Measurements from ENCODE around the gene NKD1. TPM values are rescaled to one million over a fixed set of nuclear protein-coding genes. Genes with fewer than 3 reads are reported as not detected.

The NKD1 gene
- polyA plus RNA-seq, 3 donors: 0.01 TPM; not detected in 2

- Histone ChIP-seq H3K27me3 (ENCODE audit: control insufficient read depth in 2 of 2, insufficient read depth in 2 of 2, low read length in 2 of 2) (no peaks in the 10 kb centered on the region), H3K9ac (ENCODE audit: insufficient read depth, low read length, poor library complexity, severe bottlenecking) (no peak overlapping the region), H3K27ac (ENCODE audit: low read depth in 1 of 2, low read length in 2 of 2) (no peak overlapping the region), H3K36me3 (replicated peaks in 1 of 2; ENCODE audit: control insufficient read depth in 1 of 2, insufficient read depth in 2 of 2, low read length in 2 of 2) (no peaks in the 10 kb centered on the region), H2AFZ (ENCODE audit: insufficient read depth, low read depth, low read length, poor library complexity, severe bottlenecking) (no peak overlapping the region), H4K20me1 (ENCODE audit: insufficient read depth, low read length) (no peaks in the 10 kb centered on the region), H3K9me3 (replicated peaks in 1 of 2; ENCODE audit: control insufficient read depth in 1 of 2, insufficient read depth in 1 of 2, low read length in 2 of 2) (no peaks in the 10 kb centered on the region), H3K4me3 (replicated peaks in 1 of 3; ENCODE audit: low read depth in 2 of 3, low read length in 3 of 3) (no peak overlapping the region), H3K4me2 (replicated peaks; ENCODE audit: extremely low read depth, low read length, poor library complexity, severe bottlenecking) (no peak overlapping the region), H3K79me2 (ENCODE audit: insufficient read depth, low read length) (no peaks in the 10 kb centered on the region), H3K4me1 (ENCODE audit: control insufficient read depth in 1 of 2, insufficient read depth in 2 of 2, low read length in 2 of 2) (no peaks in the 10 kb centered on the region)
- whole genome bisulfite sequencing (ENCODE audit: insufficient coverage): 95% methylated on average over 4 of the region's 5 CpGs
- H3K4me1 Mint-ChIP-seq: peaks cover 2% of the 10 kb centered on the region
- DNase-seq: no peak
- no peak overlapping the region for H3K27ac Mint-ChIP-seq
- no peak for TF ChIP-seq CTCF (IDR thresholded peaks at IDR 0.05)
- no peak overlapping the region for H3K4me3 Mint-ChIP-seq
- intact Hi-C loops (cut with micrococcal nuclease): no loop called here
- peaks cover 0 to 2% (median 0%) of the 10 kb centered on the region in 7 donors for H3K9me3 Mint-ChIP-seq
- no peaks in the 10 kb centered on the region for H3K36me3 Mint-ChIP-seq
- peaks cover 3% of the 10 kb centered on the region in 3 donors for H3K27me3 Mint-ChIP-seq (ENCODE audit: low read depth in 3 of 3)
Measured at GRCh38 chr16:50573279-50573678, 25.1 kb downstream of the NKD1 start.

GRCh38 chr16:50573947-50574744, 25.9 kb downstream of the NKD1 start:
- Mint-ChIP-seq H3K27ac (no peak overlapping the region), H3K27me3 (ENCODE audit: low read depth in 3 of 3) (peaks cover 3% of the 10 kb centered on the region in 3 donors), H3K9me3 (peaks cover 0 to 2% (median under 1%) of the 10 kb centered on the region in 7 donors), H3K4me1 (peaks cover 2% of the 10 kb centered on the region), H3K4me3 (no peak overlapping the region), H3K36me3 (no peaks in the 10 kb centered on the region)
- no peak for TF ChIP-seq CTCF (IDR thresholded peaks at IDR 0.05)
- H3K79me2 ChIP-seq (ENCODE audit: insufficient read depth, low read length): no peaks in the 10 kb centered on the region
- no peaks in the 10 kb centered on the region for H3K4me1 ChIP-seq (ENCODE audit: control insufficient read depth in 1 of 2, insufficient read depth in 2 of 2, low read length in 2 of 2)
- no peaks in the 10 kb centered on the region for H3K9me3 ChIP-seq (replicated peaks in 1 of 2; ENCODE audit: control insufficient read depth in 1 of 2, insufficient read depth in 1 of 2, low read length in 2 of 2)
- no peaks in the 10 kb centered on the region for H4K20me1 ChIP-seq (ENCODE audit: insufficient read depth, low read length)
- no peak overlapping the region for H3K27ac ChIP-seq (ENCODE audit: low read depth in 1 of 2, low read length in 2 of 2)
- no peak overlapping the region for H2AFZ ChIP-seq (ENCODE audit: insufficient read depth, low read depth, low read length, poor library complexity, severe bottlenecking)
- intact Hi-C loops (cut with micrococcal nuclease): no loop called here
- no peak overlapping the region for H3K4me3 ChIP-seq (replicated peaks in 1 of 3; ENCODE audit: low read depth in 2 of 3, low read length in 3 of 3)
- no peak overlapping the region for H3K4me2 ChIP-seq (replicated peaks; ENCODE audit: extremely low read depth, low read length, poor library complexity, severe bottlenecking)
- no peaks in the 10 kb centered on the region for H3K27me3 ChIP-seq (ENCODE audit: control insufficient read depth in 2 of 2, insufficient read depth in 2 of 2, low read length in 2 of 2)
- WGBS (ENCODE audit: insufficient coverage): 98% methylated on average over 9 of the region's 14 CpGs
- H3K9ac ChIP-seq (ENCODE audit: insufficient read depth, low read length, poor library complexity, severe bottlenecking): no peak overlapping the region
- H3K36me3 ChIP-seq (replicated peaks in 1 of 2; ENCODE audit: control insufficient read depth in 1 of 2, insufficient read depth in 2 of 2, low read length in 2 of 2): no peaks in the 10 kb centered on the region
- DNase-seq: no peak
